ENCODE measurements around the gene APBA3. TPM values are rescaled to one million over a fixed set of nuclear protein-coding genes. Genes with fewer than 3 reads are reported as not detected.

The APBA3 gene
- total RNA-seq, 1 donor from 2014 or later: 12.5 TPM

DNA sequence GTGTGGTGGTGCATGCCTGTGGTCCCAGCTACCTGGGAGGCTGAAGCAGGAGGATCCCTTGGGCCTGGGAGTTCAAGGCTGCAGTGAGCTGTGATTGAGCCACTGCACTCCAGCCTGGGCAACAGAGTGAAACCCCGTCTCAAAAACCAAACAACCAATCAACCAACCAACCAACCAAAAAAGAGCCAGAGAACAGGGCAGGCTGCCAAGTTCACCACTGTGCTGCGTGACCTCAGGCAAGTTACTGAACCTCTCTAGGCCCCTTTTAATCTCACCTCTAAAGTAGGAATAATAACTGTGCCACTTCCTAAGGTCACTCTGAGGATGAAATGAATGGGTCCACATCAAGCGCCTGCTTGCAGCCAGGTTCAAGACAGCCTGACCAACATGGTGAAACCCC lies 36.4 kb downstream of the APBA3 start:
- no peak for DNase-seq (ENCODE audit: low spot score)
- intact Hi-C loops (cut with DNase I): no loop called here

DNA sequence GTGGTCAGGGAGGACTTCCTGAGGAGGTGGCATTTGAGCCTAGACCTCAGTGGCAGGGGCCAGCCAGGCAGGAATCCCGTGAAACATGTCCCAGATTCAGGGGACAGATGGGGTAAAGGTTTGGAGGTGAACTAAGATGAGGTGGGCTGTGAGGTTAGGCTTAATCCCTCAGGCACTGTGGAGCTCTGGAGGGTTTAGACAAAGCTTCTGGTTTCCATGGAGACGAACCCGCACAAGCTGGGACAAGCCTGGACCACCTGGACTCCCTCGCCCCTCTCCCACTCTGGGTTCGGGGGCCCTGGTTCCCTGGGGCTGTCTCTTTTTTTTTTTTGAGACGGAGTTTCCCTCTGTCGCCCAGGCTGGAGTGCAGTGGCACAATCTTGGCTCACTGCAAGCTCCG lies 37.6 kb downstream of the APBA3 start:
- intact Hi-C loops (cut with DNase I): no loop called here
- no peak for DNase-seq (ENCODE audit: low spot score)

GRCh38 chr19:3723110-3723488 lies 38.4 kb downstream of the APBA3 start:
- intact Hi-C loops (cut with DNase I): no loop called here
- no peak for DNase-seq (ENCODE audit: low spot score)

- DNase-seq (ENCODE audit: low spot score): no peak
- intact Hi-C loops (cut with DNase I): no loop called here
Measured at GRCh38 chr19:3722443-3723109, 38.9 kb downstream of the APBA3 start.

GRCh38 chr19:3721887-3722442 lies 39.5 kb downstream of the APBA3 start:
- intact Hi-C loops (cut with DNase I): no loop called here
- no peak for DNase-seq (ENCODE audit: low spot score)

DNA sequence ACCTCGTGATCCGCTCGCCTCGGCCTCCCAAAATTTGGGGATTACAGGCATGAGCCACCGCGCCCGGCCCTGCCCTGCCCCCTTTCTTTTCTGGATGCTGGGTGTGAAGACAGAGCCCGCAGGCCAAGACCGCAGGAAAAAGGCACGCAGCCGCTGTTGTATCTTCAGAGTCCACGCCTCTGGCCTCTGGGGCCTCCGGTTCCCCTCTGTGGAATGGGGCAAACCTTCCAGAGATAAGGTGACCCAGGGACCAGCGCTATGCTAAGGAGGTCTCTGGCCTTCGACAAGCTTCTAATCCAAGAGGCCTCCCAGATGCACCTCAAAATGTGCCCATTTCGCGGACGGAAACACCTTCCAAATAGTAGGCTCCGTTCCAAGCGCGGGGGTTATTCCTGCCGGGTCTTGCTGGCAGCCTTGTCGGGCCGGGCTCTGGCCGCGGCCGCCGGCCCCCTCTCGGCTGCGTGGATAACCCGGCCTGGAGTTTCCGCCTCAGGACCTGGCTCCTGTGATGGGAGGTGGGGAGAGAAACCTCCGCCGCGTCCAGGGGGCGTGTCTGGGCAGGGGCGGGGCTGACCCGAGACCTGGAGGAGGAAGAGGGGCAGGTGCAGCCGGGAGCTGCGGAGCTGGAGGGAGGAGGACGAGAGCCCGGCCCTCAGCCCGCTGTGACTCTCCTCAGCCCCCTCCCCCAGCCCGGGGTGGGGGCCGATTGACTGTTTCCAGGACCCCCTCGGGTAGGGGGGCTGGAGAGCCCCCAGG lies 40.2 kb downstream of the APBA3 start:
- intact Hi-C loops (cut with DNase I): no loop called here

DNA sequence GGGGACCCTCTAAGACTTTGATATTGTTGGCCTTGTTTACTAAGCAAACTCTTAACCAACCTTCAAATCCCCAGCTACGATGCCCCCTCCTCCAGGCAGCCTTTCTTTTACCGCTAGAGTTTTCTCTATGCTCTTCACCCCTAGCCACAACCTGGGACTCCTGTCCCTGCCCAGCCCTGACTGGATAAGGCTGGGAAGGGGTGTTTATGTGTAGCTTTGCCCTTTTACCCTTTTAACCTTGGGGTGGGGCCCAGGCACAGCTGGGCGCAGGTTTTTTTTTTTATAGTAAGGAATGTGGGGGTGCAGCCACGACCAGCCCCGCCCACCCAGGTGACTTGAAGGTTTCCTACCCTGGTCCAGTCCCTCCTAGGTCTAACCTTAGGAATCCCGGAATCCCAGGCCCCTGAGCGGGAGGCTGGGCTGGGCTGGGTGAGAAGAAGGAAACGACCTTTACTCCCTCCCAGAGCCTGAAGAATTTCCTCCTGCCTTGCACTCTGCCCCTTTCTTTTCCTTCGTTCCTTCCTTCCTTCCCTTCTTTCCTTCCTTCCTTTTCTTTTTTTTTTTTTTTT lies 41.1 kb downstream of the APBA3 start:
- DNase-seq (ENCODE audit: low spot score): no peak
- intact Hi-C loops (cut with DNase I): no loop called here

More for the DNA sequence above, 40.2 kb downstream of the APBA3 start:
- peak; percentile 80 for DNase-seq (ENCODE audit: low spot score)

GRCh38 chr19:3719868-3720267 lies 41.6 kb downstream of the APBA3 start:
- intact Hi-C loops (cut with DNase I): no loop called here
- no peak for DNase-seq (ENCODE audit: low spot score)

GRCh38 chr19:3716147-3716668 lies 45.3 kb downstream of the APBA3 start:
- intact Hi-C loops (cut with DNase I): no loop called here
- no peak for DNase-seq (ENCODE audit: low spot score)

DNA sequence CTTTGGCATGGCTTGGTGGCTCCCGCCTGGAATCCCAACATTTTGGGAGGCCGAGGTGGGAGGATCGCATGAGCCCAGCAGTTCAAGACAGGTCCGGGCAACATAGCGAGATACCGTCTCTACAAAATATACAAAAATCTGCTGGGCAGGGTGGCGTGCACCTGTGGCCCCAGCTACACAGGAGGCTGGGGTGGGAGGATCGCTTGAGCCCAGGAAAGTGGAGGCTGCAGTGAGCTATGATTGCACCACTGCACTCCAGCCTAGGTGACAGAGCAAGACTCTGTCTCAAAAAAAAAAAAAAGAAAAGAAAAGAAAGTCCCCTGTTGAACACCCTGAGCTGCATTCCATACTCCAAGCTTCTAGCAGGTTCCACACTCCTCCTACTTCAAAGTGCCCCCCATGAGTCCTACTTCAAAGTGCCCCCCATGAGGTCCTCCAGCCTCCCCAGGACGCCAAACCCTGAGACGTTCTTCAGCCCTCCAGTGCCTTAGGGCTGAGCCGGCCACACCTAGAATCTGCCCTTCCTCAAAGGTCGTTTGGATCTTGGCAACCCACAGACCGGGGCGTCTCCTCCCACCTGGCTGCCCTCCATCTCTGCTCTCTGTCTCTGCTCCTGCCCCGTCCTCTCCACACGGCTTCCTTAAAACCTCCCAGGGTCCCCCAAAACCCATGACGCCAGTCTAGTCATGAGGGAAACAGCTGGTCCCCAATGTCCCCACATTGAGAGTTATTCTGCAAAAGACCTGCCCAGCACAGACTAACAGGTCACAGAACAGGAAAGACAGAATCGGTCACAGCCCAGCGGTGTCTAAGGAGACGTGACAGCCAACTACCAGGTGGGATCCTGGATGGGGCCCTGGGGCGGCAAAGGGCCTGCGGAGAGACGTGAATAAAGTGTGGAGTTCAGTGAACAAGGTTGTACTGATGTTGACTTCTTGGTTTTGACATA lies 48.6 kb downstream of the APBA3 start:
- intact Hi-C loops (cut with DNase I): no loop called here

GRCh38 chr19:3710265-3710812 lies 51.2 kb downstream of the APBA3 start:
- DNase-seq (ENCODE audit: low spot score): no peak
- intact Hi-C loops (cut with DNase I): no loop called here

More for the DNA sequence above, 48.6 kb downstream of the APBA3 start:
- DNase-seq (ENCODE audit: low spot score): no peak

DNA sequence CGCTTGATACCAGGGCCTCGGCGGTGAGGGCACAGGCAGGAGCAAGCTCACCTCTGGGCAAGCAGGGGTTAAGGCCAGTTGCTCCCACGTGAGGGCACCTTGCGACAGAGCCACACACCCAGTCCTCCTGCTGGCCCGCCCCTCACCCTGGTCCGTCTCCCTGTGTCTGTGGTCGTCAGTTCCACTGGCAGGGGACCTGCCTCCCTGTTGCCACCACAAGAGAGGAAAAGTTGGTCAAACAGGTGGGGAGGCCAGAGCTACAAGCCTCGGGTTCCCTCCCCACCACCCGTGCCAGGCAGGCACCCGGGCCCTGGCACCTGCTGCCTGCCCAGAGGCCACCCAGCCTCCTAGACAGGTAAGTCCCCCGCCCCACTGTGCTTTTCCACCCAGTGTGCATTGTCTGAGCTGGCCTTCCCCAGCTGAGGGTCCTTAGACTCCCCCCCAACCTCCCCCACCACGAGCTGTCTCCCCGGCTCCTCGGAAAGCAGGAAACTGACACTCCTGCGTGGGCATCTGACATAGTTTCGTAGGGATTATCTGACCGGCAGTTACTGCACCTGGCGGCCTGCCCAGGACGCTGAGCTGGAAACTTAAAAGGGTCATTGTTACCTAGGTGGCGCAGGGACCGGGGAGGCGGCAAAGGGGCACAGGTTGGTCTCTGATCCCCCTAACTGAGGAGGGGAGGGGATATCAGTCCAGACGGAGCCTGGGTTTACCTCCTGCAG lies 53.1 kb downstream of the APBA3 start, which contains the start of gene TJP3:
Gene TJP3, plus strand, starts transcription at position 178 of the 725 bp plus-strand sequence. CDS start 20,049 bp downstream, outside the sequence.
- intact Hi-C loops (cut with DNase I): loop anchor here (2.0 kb wide), 1 partner anchor 158 kb away; no protein-coding TSS in a partner anchor
- DNase-seq (ENCODE audit: low spot score): no peak

DNA sequence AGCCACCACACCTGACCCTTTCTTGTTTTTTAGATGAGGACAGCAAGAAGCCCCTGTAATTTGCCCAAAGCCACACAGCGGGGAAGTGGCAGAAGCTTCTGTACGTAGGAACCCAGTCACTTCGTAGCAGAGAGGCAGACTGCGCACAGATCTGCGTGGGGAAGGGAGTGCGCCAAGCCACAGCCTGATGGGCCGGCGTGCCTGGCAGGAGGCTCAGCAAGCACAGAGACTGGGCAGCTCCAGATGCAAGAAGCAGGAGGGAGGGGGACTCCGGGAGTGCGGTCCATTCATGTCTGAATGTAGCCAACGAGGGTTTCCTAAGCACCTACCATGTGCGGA lies 53.7 kb downstream of the APBA3 start:
- intact Hi-C loops (cut with DNase I): loop anchor here (2.0 kb wide), 1 partner anchor 157 kb away; no protein-coding TSS in a partner anchor

DNA sequence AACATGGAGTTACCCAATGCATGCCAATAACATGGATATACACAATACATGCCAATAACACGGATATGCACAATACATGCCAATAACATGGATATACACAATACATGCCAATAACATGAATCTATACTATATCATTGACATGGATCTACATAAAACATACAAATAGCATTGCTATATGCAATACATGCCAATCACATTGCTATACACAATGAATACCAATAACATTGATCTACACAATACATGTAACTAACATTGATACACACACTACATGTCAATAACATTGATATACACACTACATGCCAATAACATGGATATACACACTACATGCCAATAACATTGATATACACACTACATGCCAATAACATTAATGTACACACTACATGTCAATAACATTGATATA lies 60.3 kb downstream of the APBA3 start:
- intact Hi-C loops (cut with DNase I): loop anchor here (2.0 kb wide), 1 partner anchor 34 kb away; no protein-coding TSS in a partner anchor
- DNase-seq (ENCODE audit: low spot score): no peak

More for the DNA sequence above, 53.7 kb downstream of the APBA3 start:
- DNase-seq (ENCODE audit: low spot score): no peak
